Vagina (tissue), 2 donors: ENCODE measurements around the gene DDX31. TPM values are rescaled to one million over a fixed set of nuclear protein-coding genes. Genes with fewer than 3 reads are reported as not detected.
"Not testable (repeated sequence)": the region's sequence is repeated elsewhere in the genome, so short reads cannot be mapped to it uniquely, and the experiment has no call there.

Experiments used
- DNase-seq, 2 donors: peaks; one replicate each; pipeline ENCODE4 v3.0.0-alpha.2; 2017; ENCODE audit errors: extremely low spot score in 2 of 2
- H3K27ac ChIP-seq: fragments of 200-600 bp; sonication (generic); one replicate; pipeline ENCODE4 v1.5.1; 2019
- H3K27me3 ChIP-seq: fragments of 200-600 bp; sonication (generic); one replicate; pipeline ENCODE4 v1.5.1; 2019
- H3K36me3 ChIP-seq, 2 donors: fragments of 200-600 bp; sonication (generic); one replicate each; pipeline ENCODE4 v1.5.1; 2017 to 2019
- H3K4me1 ChIP-seq: fragments of 200-600 bp; sonication (generic); one replicate; pipeline ENCODE4 v1.5.1; 2019
- H3K4me3 ChIP-seq, 2 donors: fragments of 200-600 bp; sonication (generic); 1 replicate in 1 of 2; 2 replicates in 1 of 2; pipeline ENCODE4 v1.5.1; 2016 to 2019
- H3K9me3 ChIP-seq: fragments of 200-600 bp; sonication (generic); one replicate; pipeline ENCODE4 v1.5.1; 2019
- POLR2A ChIP-seq, 2 donors: fragments of 450-650 bp; IDR thresholded peaks; one replicate each; pipeline ENCODE4 v1.6.1; 2017; ENCODE audit warnings: antibody characterized with exemption in 2 of 2, mild to moderate bottlenecking in 2 of 2, moderate library complexity in 2 of 2
- POLR2AphosphoS5 ChIP-seq, 2 donors: sonication (generic); formaldehyde crosslinking; IDR thresholded peaks; one replicate each; pipeline ENCODE4 v1.9.0; 2017; ENCODE audit warnings: antibody characterized with exemption in 2 of 2, mild to moderate bottlenecking in 2 of 2, low read depth in 1 of 2; ENCODE audit not compliant: insufficient read depth in 1 of 2
- intact Hi-C: fragments of 100-400 bp; cut with DNase I; formaldehyde crosslinking; loops from one replicate; pipeline ENCODE4 v1.15.1; 2023
- total RNA-seq: library from RNA; depleted of rRNA; stranded (reverse); fragments of >200 nt; gene quantifications from one replicate; pipeline ENCODE4 v1.2.3, GENCODE V29; 2016
- TF ChIP-seq, protein P1 (sequence below), 3 experiments: fragments of 450-650 bp in 2 of 3; fragments of 200-600 bp in 1 of 3; sonication (generic) in 1 of 3; IDR thresholded peaks; one replicate each; pipeline ENCODE4 v1.5.1; 2017 to 2019; ENCODE audit warnings: antibody characterized with exemption in 3 of 3, mild to moderate bottlenecking in 2 of 3, moderate library complexity in 2 of 3

Gene DDX31
- 17.9 TPM for total RNA-seq

DNA sequence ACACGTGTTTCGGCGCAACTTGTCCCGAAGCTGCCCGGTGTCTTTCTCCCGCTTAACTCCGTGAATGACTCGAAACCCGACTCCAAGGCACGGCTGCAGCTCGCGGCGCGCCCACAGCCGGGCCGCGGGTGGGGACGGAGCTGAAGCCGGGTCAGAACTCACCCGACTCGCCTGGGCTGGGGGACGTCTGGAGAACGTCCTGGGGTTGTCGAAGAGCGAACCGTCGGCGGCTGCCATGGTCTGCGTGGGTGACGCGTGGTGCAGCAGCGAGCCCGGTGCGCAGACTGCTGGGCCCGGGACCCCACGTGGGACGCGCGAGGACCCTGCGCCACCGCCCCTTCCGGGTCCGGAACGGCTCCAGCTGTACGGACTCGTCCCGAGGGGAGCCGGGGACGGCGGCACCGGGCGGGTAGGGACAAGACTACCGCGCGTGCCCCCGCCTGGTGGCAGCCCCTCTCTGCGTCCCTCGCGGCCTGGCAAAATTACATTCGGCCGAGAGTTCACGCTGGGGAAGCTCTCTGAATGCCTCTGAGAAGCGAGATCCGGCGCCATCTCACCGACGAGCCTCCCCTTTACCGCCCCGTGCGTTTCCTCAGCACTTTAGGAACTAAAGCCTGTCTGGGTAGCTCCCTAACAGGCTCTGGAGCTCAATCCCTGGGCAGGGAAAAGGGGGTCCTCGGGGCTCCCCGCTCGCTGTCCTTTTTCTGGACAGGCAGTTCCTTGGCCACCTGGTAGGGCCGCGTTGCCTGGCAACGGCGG lies at the start of gene DDX31:
DDX31 (minus strand) TSS at position 286 of the 759 bp plus-strand sequence; CDS start at position 237, 49 bp downstream.
- TF ChIP-seq, protein P1, sequence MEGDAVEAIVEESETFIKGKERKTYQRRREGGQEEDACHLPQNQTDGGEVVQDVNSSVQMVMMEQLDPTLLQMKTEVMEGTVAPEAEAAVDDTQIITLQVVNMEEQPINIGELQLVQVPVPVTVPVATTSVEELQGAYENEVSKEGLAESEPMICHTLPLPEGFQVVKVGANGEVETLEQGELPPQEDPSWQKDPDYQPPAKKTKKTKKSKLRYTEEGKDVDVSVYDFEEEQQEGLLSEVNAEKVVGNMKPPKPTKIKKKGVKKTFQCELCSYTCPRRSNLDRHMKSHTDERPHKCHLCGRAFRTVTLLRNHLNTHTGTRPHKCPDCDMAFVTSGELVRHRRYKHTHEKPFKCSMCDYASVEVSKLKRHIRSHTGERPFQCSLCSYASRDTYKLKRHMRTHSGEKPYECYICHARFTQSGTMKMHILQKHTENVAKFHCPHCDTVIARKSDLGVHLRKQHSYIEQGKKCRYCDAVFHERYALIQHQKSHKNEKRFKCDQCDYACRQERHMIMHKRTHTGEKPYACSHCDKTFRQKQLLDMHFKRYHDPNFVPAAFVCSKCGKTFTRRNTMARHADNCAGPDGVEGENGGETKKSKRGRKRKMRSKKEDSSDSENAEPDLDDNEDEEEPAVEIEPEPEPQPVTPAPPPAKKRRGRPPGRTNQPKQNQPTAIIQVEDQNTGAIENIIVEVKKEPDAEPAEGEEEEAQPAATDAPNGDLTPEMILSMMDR (IDR thresholded peaks at IDR 0.05): no peak
- TF ChIP-seq POLR2AphosphoS5 (IDR thresholded peaks at IDR 0.05; ENCODE audit: insufficient read depth in 1 of 2, low read depth in 1 of 2): peak; percentile 41 to 86
- no peaks in the 10 kb centered on the region for H3K36me3 ChIP-seq
- peak within 1 kb of the TSS; percentile 96 for H3K27ac ChIP-seq
- intact Hi-C loops: loop anchor here (10.0 kb wide), 1 partner anchor 205 kb away; the partner anchor contains the start of genes AK8 and SPACA9
- peak within 1 kb of the TSS; percentile 89 to 98 for H3K4me3 ChIP-seq
- no peaks in the 10 kb centered on the region for H3K27me3 ChIP-seq
- no peaks in the 10 kb centered on the region for H3K9me3 ChIP-seq
- no peak for DNase-seq
- H3K4me1 ChIP-seq: peaks cover 52% of the 10 kb centered on the region

DNA sequence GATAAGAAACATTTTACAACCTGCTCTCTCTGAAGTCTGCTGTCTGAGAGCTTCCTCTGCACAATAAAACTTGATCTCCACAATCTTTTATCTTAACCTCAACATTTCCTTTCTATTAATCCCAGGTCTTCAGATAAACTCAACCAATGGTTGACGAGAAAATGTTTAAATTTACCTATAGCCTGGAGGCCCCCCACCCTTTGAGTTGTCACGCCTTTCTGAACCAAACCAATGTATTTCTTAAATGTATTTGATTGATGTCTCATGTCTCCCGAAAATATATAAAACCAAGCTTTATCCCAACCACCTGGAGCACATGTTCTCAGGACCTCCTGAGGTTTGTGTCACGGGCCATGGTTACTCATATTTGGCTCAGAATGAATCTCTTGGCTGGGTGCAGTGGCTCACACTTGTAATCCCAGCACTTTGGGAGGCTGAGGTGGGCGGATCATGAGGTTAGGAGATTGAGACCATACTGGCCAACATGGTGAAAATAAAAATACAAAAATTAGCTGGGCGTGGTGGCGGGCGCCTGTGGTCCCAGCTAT lies 48.7 kb upstream of the DDX31 start:
- H3K27me3 ChIP-seq, DNase-seq, H3K27ac ChIP-seq, intact Hi-C loops, H3K4me3 ChIP-seq, H3K9me3 ChIP-seq, H3K36me3 ChIP-seq, H3K4me1 ChIP-seq: not testable (repeated sequence)

DNA sequence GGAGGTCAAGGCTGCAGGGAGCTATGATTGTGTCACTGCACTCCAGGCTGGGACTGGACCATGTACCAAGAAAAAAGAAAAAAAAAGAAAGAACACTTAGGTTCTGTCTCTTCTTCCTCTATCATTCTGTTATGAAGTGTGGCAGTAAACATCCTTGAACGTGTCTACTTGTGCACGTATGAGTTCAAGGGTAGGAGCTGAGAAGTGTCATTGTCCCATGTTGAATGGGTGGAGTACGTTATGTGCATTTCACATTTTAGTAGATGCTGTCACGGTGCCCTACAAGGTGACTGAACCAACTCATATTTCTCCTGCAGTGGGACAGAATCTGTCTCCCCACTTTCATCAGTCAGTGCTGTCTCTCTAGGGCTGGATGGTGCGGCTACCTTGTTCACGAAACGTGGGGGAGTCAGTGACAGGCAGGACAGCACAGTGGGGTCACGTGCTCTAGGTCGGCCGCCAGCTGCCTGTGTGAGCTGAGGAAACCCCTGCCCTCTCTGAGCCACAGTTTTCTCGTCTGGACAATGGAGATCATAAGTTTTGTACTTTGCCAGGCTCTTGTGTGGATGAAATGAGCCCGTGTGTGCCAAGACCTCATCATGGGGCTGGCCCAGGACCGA lies 47.7 kb upstream of the DDX31 start:
- no peak for DNase-seq
- no peaks in the 10 kb centered on the region for H3K27me3 ChIP-seq
- intact Hi-C loops: no loop called here

DNA sequence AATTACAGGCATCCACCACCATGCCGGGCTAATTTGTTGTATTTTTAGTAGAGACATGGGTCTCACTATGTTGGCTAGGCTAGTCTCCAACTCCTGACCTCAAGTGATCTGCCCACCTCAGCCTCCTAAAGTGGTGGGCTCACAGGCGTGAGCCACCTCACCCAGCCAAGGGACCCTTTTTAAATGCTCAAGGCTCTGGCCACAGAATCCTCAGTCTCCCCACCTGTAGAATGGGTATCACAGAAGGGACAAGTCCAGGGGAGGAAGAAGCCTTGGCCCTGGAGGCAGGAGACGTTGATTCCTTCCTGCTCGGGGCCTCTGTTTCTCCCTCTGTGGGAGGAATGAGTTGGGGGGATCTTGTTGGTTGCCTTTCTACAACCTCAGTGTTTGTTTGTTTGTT lies 46.2 kb upstream of the DDX31 start:
- H3K4me3 ChIP-seq: no peak overlapping the region
- H3K27me3 ChIP-seq: no peaks in the 10 kb centered on the region
- H3K27ac ChIP-seq: no peak overlapping the region
- TF ChIP-seq, protein P1 (IDR thresholded peaks at IDR 0.05): no peak
- no peak for TF ChIP-seq POLR2A (IDR thresholded peaks at IDR 0.05)
- no peak for TF ChIP-seq POLR2AphosphoS5 (IDR thresholded peaks at IDR 0.05; ENCODE audit: insufficient read depth in 1 of 2, low read depth in 1 of 2)
- H3K36me3 ChIP-seq: no peaks in the 10 kb centered on the region
- no peaks in the 10 kb centered on the region for H3K4me1 ChIP-seq
- intact Hi-C loops: no loop called here
- H3K9me3 ChIP-seq: no peaks in the 10 kb centered on the region
- DNase-seq: no peak

More for the DNA sequence above, 47.7 kb upstream of the DDX31 start:
- Histone ChIP-seq H3K27ac (no peak overlapping the region), H3K4me3 (no peak overlapping the region), H3K4me1 (no peaks in the 10 kb centered on the region), H3K9me3 (no peaks in the 10 kb centered on the region), H3K36me3 (no peaks in the 10 kb centered on the region)
- TF ChIP-seq POLR2AphosphoS5 (IDR thresholded peaks at IDR 0.05; ENCODE audit: insufficient read depth in 1 of 2, low read depth in 1 of 2): no peak
- TF ChIP-seq POLR2A (IDR thresholded peaks at IDR 0.05): no peak
- TF ChIP-seq, protein P1 (IDR thresholded peaks at IDR 0.05): no peak

DNA sequence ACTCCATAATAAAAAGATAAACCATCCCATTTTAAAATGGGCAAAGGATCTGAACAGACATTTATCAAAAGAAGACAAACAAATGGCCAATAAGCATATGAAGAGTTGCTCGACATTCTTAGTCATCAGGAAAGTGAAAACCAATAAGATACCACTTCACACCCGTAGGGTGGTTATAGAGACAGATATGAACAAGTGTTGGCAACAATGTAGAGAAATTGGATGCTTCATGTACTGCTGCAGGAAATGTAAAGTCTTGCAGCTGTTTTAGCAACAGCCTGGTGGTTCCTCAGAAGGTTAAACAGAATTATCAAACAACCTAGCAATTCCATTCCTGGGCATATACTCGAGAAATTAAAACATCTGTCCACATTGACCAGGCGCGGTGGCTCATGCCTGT lies 43.0 kb upstream of the DDX31 start:
- Histone ChIP-seq H3K9me3 (no peaks in the 10 kb centered on the region), H3K27ac (no peak overlapping the region), H3K4me3 (no peak overlapping the region), H3K4me1 (no peaks in the 10 kb centered on the region), H3K27me3 (no peaks in the 10 kb centered on the region), H3K36me3 (no peaks in the 10 kb centered on the region)
- intact Hi-C loops: no loop called here
- no peak for DNase-seq
- no peak for TF ChIP-seq POLR2A (IDR thresholded peaks at IDR 0.05)
- no peak for TF ChIP-seq POLR2AphosphoS5 (IDR thresholded peaks at IDR 0.05; ENCODE audit: insufficient read depth in 1 of 2, low read depth in 1 of 2)
- TF ChIP-seq, protein P1 (IDR thresholded peaks at IDR 0.05): no peak
